GM12878 (cell line): ENCODE measurements around the gene KRTAP10-3. TPM values are rescaled to one million over a fixed set of nuclear protein-coding genes. Genes with fewer than 3 reads are reported as not detected.

Experiments
- ATAC-seq: fragments of 200-7000 bp; cut with Tn5 transposase; 3 replicates; pipeline ENCODE4 v1.9.1; 2020; ENCODE audit warnings: mild to moderate bottlenecking, moderate library complexity
- BruUV-seq: library from RNA; stranded (reverse); fragments of 400-500 nt; replicated peaks from 2 replicates; lab custom pipeline; 2021; lab: Mats Ljungman, UMichigan
- CTCF ChIA-PET: fragments of 300-600 bp; sonication (Branson Sonifier 250); formaldehyde crosslinking; extraction: SDS; loops from one replicate; lab custom pipeline; 2021; ENCODE audit warnings: inconsistent platforms; lab: Yijun Ruan, JAX
- POLR2A ChIA-PET: fragments of 350-600 bp; formaldehyde crosslinking; extraction: SDS; loops from one replicate; lab custom pipeline; 2021; ENCODE audit warnings: inconsistent platforms; lab: Charles Lee
- RAD21 ChIA-PET: fragments of 300-600 bp; sonication (Branson Sonifier 250); formaldehyde crosslinking; loops from one replicate; lab custom pipeline; 2023; ENCODE audit warnings: antibody characterized with exemption; ENCODE audit not compliant: unreplicated experiment; lab: Charles Lee
- SMC1A ChIA-PET: fragments of 300-600 bp; sonication (Branson Sonifier 250); formaldehyde crosslinking; loops from one replicate; lab custom pipeline; 2023; ENCODE audit not compliant: unreplicated experiment, uncharacterized antibody; lab: Charles Lee
- DNase-seq: peaks from one replicate; pipeline ENCODE4 v3.0.0-alpha.2; 2011; ENCODE audit warnings: low read depth, low spot score
- FAIRE-seq: peaks from 3 replicates; lab custom pipeline; 2011; peaks lifted over from hg19 to GRCh38; lab: Jason Lieb, UNC
- H2AFZ ChIP-seq: 2 replicates; pipeline ENCODE4 v1.6.0; 2011; ENCODE audit warnings: low read depth, low read length, control low read depth; ENCODE audit not compliant: control insufficient read depth
- H3K27ac ChIP-seq: 2 replicates; pipeline ENCODE4 v1.5.1; 2011; ENCODE audit warnings: control low read depth; ENCODE audit not compliant: control insufficient read depth, insufficient read depth
- H3K27me3 ChIP-seq, 2 experiments: replicated peaks in 1 of 2; 2 replicates each; pipeline versions ENCODE4 v1.6.0 to v1.6.1; 2011; ENCODE audit warnings: low read length in 1 of 2; ENCODE audit not compliant: control insufficient read depth in 2 of 2, insufficient read depth in 2 of 2
- H3K36me3 ChIP-seq, 2 experiments: 2 replicates each; pipeline ENCODE4 v1.5.1; 2011; ENCODE audit warnings: low read length in 1 of 2; ENCODE audit not compliant: control insufficient read depth in 2 of 2, insufficient read depth in 2 of 2
- H3K4me1 ChIP-seq: 2 replicates; pipeline ENCODE4 v1.6.1; 2011; ENCODE audit warnings: mild to moderate bottlenecking, low read length, moderate library complexity, mixed read lengths; ENCODE audit not compliant: control insufficient read depth, insufficient read depth
- H3K4me2 ChIP-seq: 2 replicates; pipeline ENCODE4 v1.6.0; 2011; ENCODE audit warnings: control low read depth; ENCODE audit not compliant: control insufficient read depth, insufficient read depth
- H3K4me3 ChIP-seq: fragments of 200-600 bp; sonication (generic); 2 replicates; pipeline ENCODE4 v1.5.1; 2016
- H3K79me2 ChIP-seq: 2 replicates; pipeline ENCODE4 v1.6.0; 2011; ENCODE audit warnings: low read length; ENCODE audit not compliant: control insufficient read depth, insufficient read depth
- H3K9ac ChIP-seq: 2 replicates; pipeline ENCODE4 v1.8.0; 2011; ENCODE audit warnings: low read length, control low read depth, mixed read lengths; ENCODE audit not compliant: control insufficient read depth, insufficient read depth
- H3K9me3 ChIP-seq: replicated peaks from 3 replicates; pipeline ENCODE4 v1.5.1; 2011; ENCODE audit warnings: mild to moderate bottlenecking, low read length; ENCODE audit not compliant: control insufficient read depth, insufficient read depth
- H4K20me1 ChIP-seq: 2 replicates; pipeline ENCODE4 v1.6.0; 2011; ENCODE audit not compliant: control insufficient read depth, insufficient read depth
- CBX3 ChIP-seq: fragments of 200-600 bp; sonication (generic); IDR thresholded peaks from 2 replicates; pipeline ENCODE4 v1.6.1; 2016; ENCODE audit warnings: low read depth, borderline replicate concordance
- ESRRA ChIP-seq: IDR thresholded peaks from 2 replicates; pipeline ENCODE4 v1.6.1; 2012; ENCODE audit warnings: mild to moderate bottlenecking, low read length, improper control_type of control experiment
- JUND ChIP-seq: IDR thresholded peaks from 2 replicates; pipeline ENCODE4 v1.6.1; 2012; ENCODE audit warnings: low read depth, mild to moderate bottlenecking, low read length, improper control_type of control experiment, moderate library complexity
- SREBF1 ChIP-seq: IDR thresholded peaks from 2 replicates; pipeline ENCODE4 v1.6.1; 2012; ENCODE audit warnings: mild to moderate bottlenecking, low read length
- SUPT20H ChIP-seq: IDR thresholded peaks from 2 replicates; pipeline ENCODE4 v1.6.1; 2011; ENCODE audit warnings: low read depth, mild to moderate bottlenecking, low read length, moderate library complexity, borderline replicate concordance; ENCODE audit not compliant: control insufficient read depth
- ZNF592 ChIP-seq: fragments of 450-650 bp; IDR thresholded peaks from 2 replicates; pipeline ENCODE4 v1.6.1; 2017; ENCODE audit warnings: mild to moderate bottlenecking, moderate library complexity
- ZSCAN29 ChIP-seq: fragments of 450-650 bp; IDR thresholded peaks from 2 replicates; pipeline ENCODE4 v1.6.1; 2017; ENCODE audit warnings: mild to moderate bottlenecking, moderate library complexity
- WGBS: methylation state at CpG from one replicate; pipeline ENCODE4 v1.1.6; 2016; ENCODE audit warnings: low lambda C conversion rate; ENCODE audit not compliant: insufficient replicate concordance, insufficient coverage; ENCODE audit errors: missing lambda C conversion rate; 5-methylcytosine and 5-hydroxymethylcytosine counted together
- in situ Hi-C: fragments of 300-500 bp; cut with MboI; formaldehyde crosslinking; loops from 9 replicates; pipeline ENCODE4 v1.14.3; 2018; ENCODE audit warnings: mixed read lengths
- intact Hi-C: fragments of 100-400 bp; cut with micrococcal nuclease; formaldehyde crosslinking; loops from one replicate; pipeline ENCODE4 v1.14.2; 2022; ENCODE audit not compliant: unreplicated experiment
- polyA plus RNA-seq, 11 experiments: library from polyadenylated mRNA; depleted of rRNA in 4 of 11; unstranded in 6 of 11; stranded (reverse) in 5 of 11; fragments of >200 nt; fragmentation: Nextera tagmentation in 4 of 11; fragmentation: Illumina TruSeq in 1 of 11; extraction: Ambion mirVana in 4 of 11; extraction: Trizol in 1 of 11; gene quantifications; 1 replicate in 1 of 11; 2 replicates in 10 of 11; pipeline versions ENCODE4 v1.2.1 to v1.2.3, GENCODE V29; 2011 to 2016; ENCODE audit warnings: inconsistent platforms in 2 of 11, missing spikeins in 2 of 11, low read depth in 1 of 11
- total RNA-seq, 4 experiments: library from RNA; depleted of rRNA in 3 of 4; stranded (reverse); fragments of >200 nt in 3 of 4; fragmentation: Illumina TruSeq in 1 of 4; extraction: Trizol in 1 of 4; gene quantifications; 2 replicates each; pipeline versions ENCODE4 v1.2.1 to v1.2.3, GENCODE V29; 2013 to 2021
- TF ChIP-seq, protein P1 (sequence below): fragments of 450-650 bp; IDR thresholded peaks from 2 replicates; pipeline ENCODE4 v1.6.1; 2017; ENCODE audit warnings: mild to moderate bottlenecking, low read depth, inconsistent platforms; ENCODE audit not compliant: poor library complexity, severe bottlenecking

The KRTAP10-3 gene
- total and polyA plus RNA-seq, 10 of the 15 experiments (the other 5 are each of a cell fraction or from before 2014, with no cell fraction given) = not detected

DNA sequence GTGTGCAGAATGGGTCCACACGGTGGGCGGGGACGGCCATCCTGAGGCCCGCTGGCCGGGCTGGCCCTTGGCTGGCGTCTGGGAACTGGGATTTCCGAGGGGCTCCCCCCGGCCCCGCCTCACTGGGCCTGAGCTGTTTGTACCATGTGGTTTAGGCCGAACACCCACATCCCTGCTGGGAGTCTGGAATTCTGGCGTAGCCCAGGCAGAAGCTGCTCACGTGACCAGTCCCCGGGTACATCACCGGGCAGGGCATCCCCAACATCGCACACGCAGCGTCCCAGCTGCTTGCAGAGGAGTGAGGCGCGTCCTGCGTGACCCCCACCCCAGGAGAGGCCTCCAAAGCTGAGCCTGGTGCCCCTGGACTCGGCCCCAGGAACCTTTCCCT, 43.9 kb upstream of the KRTAP10-3 start:
- ATAC-seq = no peak
- no peaks in the 10 kb centered on the region for H3K79me2 ChIP-seq

More for the DNA sequence above, 43.9 kb upstream of the KRTAP10-3 start:
- H3K27ac ChIP-seq = no peak overlapping the region
- H3K9ac ChIP-seq = no peak overlapping the region
- H2AFZ ChIP-seq = no peak overlapping the region
- H4K20me1 ChIP-seq = no peaks in the 10 kb centered on the region
- FAIRE-seq (no peak), DNase-seq (no peak)
- no peak overlapping the region for H3K4me2 ChIP-seq
- ChIA-PET CTCF (no interaction called here), RAD21 (no interaction called here), POLR2A (no interaction called here), SMC1A (no interaction called here)
- TF ChIP-seq ZNF592 (no peak), JUND (no peak), ZSCAN29 (no peak), SREBF1 (no peak), CBX3 (no peak), SUPT20H (no peak), ESRRA (no peak)
- TF ChIP-seq, protein P1, sequence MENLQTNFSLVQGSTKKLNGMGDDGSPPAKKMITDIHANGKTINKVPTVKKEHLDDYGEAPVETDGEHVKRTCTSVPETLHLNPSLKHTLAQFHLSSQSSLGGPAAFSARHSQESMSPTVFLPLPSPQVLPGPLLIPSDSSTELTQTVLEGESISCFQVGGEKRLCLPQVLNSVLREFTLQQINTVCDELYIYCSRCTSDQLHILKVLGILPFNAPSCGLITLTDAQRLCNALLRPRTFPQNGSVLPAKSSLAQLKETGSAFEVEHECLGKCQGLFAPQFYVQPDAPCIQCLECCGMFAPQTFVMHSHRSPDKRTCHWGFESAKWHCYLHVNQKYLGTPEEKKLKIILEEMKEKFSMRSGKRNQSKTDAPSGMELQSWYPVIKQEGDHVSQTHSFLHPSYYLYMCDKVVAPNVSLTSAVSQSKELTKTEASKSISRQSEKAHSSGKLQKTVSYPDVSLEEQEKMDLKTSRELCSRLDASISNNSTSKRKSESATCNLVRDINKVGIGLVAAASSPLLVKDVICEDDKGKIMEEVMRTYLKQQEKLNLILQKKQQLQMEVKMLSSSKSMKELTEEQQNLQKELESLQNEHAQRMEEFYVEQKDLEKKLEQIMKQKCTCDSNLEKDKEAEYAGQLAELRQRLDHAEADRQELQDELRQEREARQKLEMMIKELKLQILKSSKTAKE = no peak
- no peak overlapping the region for H3K4me3 ChIP-seq
- intact Hi-C loops (no loop called here), in situ Hi-C loops (no loop called here)
- H3K27me3 ChIP-seq = no peaks in the 10 kb centered on the region
- BruUV-seq = no TSS peak
- H3K9me3 ChIP-seq = no peaks in the 10 kb centered on the region; the same call in 2 of the 3 replicates
- no peaks in the 10 kb centered on the region for H3K4me1 ChIP-seq
- 42% methylated on average over 20 of the region's 21 CpGs for WGBS
- H3K36me3 ChIP-seq = no peaks in the 10 kb centered on the region
